Measurements from ENCODE around the gene AHNAK2.

DNA sequence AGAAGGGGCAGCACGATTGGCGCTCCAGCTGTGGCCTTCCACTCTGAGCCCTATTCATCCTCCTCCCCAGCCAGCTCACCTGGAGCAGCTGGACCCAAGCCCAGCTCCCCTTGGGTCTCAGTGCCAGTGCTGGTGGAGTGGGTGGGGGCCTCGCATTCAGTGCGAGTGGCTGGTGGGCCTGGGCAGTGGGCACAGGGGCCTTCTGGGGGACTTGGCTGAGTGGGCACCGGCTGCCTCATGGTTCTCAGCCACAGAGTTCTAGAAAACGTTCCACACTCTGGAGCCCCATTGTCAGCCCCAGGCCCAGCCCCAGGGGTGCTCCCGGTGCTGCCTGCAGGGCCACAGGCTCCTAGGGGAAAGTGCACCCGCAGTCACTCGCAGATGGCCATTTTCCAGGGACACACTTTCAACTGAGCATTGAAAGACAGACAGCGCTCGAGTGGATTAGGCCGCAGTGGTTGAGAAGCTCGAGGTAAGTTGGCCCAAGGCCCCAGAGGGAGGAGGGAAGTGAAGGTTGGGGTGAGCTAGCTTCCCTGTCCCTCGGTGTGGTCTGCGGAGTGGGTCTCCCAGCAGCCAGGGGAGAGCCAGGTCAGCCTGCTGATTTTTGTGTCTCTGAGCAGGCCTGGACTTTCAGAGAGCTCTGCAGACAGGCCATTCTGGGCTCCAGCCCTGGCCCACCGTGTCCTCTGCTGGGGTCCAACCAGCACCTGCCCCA is 11.2 kb upstream of the AHNAK2 start:
- TF ChIP-seq, protein P1, sequence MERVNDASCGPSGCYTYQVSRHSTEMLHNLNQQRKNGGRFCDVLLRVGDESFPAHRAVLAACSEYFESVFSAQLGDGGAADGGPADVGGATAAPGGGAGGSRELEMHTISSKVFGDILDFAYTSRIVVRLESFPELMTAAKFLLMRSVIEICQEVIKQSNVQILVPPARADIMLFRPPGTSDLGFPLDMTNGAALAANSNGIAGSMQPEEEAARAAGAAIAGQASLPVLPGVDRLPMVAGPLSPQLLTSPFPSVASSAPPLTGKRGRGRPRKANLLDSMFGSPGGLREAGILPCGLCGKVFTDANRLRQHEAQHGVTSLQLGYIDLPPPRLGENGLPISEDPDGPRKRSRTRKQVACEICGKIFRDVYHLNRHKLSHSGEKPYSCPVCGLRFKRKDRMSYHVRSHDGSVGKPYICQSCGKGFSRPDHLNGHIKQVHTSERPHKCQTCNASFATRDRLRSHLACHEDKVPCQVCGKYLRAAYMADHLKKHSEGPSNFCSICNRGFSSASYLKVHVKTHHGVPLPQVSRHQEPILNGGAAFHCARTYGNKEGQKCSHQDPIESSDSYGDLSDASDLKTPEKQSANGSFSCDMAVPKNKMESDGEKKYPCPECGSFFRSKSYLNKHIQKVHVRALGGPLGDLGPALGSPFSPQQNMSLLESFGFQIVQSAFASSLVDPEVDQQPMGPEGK (CRISPR knock-in tag; IDR thresholded peaks at IDR 0.05; ENCODE audit: borderline replicate concordance): no peak
- no peak for TF ChIP-seq PPARA (CRISPR knock-in tag; IDR thresholded peaks at IDR 0.05; ENCODE audit: borderline replicate concordance)
- no peak for TF ChIP-seq ZFP3 (CRISPR knock-in tag; IDR thresholded peaks at IDR 0.05)
- TF ChIP-seq, protein P2, sequence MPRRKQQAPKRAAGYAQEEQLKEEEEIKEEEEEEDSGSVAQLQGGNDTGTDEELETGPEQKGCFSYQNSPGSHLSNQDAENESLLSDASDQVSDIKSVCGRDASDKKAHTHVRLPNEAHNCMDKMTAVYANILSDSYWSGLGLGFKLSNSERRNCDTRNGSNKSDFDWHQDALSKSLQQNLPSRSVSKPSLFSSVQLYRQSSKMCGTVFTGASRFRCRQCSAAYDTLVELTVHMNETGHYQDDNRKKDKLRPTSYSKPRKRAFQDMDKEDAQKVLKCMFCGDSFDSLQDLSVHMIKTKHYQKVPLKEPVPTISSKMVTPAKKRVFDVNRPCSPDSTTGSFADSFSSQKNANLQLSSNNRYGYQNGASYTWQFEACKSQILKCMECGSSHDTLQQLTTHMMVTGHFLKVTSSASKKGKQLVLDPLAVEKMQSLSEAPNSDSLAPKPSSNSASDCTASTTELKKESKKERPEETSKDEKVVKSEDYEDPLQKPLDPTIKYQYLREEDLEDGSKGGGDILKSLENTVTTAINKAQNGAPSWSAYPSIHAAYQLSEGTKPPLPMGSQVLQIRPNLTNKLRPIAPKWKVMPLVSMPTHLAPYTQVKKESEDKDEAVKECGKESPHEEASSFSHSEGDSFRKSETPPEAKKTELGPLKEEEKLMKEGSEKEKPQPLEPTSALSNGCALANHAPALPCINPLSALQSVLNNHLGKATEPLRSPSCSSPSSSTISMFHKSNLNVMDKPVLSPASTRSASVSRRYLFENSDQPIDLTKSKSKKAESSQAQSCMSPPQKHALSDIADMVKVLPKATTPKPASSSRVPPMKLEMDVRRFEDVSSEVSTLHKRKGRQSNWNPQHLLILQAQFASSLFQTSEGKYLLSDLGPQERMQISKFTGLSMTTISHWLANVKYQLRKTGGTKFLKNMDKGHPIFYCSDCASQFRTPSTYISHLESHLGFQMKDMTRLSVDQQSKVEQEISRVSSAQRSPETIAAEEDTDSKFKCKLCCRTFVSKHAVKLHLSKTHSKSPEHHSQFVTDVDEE (CRISPR knock-in tag; IDR thresholded peaks at IDR 0.05): no peak
- TF ChIP-seq ZFP30 (CRISPR knock-in tag; IDR thresholded peaks at IDR 0.05): no peak
- TF ChIP-seq RARB (CRISPR knock-in tag; IDR thresholded peaks at IDR 0.05): no peak
- no peak for TF ChIP-seq ZNF565 (CRISPR knock-in tag; conservative IDR thresholded peaks at IDR 0.05; ENCODE audit: low read depth)
- no peak for TF ChIP-seq SNAI2 (CRISPR knock-in tag; IDR thresholded peaks at IDR 0.05)
- no peak for TF ChIP-seq ISL1 (CRISPR knock-in tag; IDR thresholded peaks at IDR 0.05)
- no peak for TF ChIP-seq ARNTL (CRISPR knock-in tag; IDR thresholded peaks at IDR 0.05; ENCODE audit: borderline replicate concordance, low read depth)
- TF ChIP-seq ZC3H10 (CRISPR knock-in tag; IDR thresholded peaks at IDR 0.05): no peak
- TF ChIP-seq ESRRG (CRISPR knock-in tag; IDR thresholded peaks at IDR 0.05): no peak
- TF ChIP-seq GLIS3 (CRISPR knock-in tag; IDR thresholded peaks at IDR 0.05): no peak
- no peak for TF ChIP-seq CSDC2 (CRISPR knock-in tag; IDR thresholded peaks at IDR 0.05)

Data from SK-N-SH treated with all-trans-retinoic acid at 6 μM for 48 hours (cell line).